ENCODE results near the gene CIDEA. TPM values are rescaled to one million over a fixed set of nuclear protein-coding genes. Genes with fewer than 3 reads are reported as not detected.
"Not testable (repeated sequence)": the region's sequence is repeated elsewhere in the genome, so short reads cannot be mapped to it uniquely, and the experiment has no call there.

CIDEA gene
- not detected for total RNA-seq
- 0.57 TPM for polyA plus RNA-seq (ENCODE audit: insufficient read depth, low read depth, low replicate concordance)
- long read RNA-seq, donor 1: 0 reads
- long read RNA-seq, donor 2: 0 reads

DNA sequence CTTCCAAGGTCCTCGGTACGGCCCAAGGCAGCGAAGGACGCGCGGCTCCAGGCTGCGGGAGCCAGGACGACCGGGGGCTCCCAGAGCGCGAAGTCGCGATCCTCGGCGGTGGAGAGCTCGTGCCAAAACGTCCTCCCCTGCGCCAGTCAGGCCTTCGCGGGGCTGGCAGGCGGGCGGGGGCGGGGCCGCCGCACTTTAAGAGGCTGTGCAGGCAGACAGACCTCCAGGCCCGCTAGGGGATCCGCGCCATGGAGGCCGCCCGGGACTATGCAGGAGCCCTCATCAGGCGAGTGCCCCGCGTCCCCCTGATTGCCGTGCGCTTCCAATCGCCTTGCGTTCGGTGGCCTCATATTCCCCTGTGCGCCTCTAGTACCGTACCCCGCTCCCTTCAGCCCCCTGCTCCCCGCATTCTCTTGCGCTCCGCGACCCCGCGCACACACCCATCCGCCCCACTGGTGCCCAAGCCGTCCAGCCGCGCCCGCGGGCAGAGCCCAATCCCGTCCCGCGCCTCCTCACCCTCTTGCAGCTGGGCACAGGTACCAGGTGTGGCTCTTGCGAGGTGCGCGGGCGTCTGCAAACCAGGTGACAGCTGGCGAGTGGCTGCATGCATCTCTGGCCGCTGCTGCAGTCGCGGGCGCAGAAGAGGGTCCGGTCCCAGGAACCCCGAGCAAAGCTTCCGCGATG is at the start of gene CIDEA:
Gene CIDEA, plus strand, starts transcription at position 226 of the 684 bp plus-strand sequence. Its CDS starts 23 bp downstream, at position 249.
- Histone ChIP-seq H3K4me3 (peak within 1 kb of the TSS in 1 of 2 donors; percentile 24), H3K9me3 (no peaks in the 10 kb centered on the region), H3K4me1 (peaks cover 14% of the 10 kb centered on the region), H3K27me3 (no peaks in the 10 kb centered on the region), H3K27ac (no peak within 1 kb of the TSS), H3K36me3 (ENCODE audit: low read depth, missing control alignments) (no peaks in the 10 kb centered on the region)
- 23 to 48% methylated on average over 17 to 60 of the region's 69 CpGs for WGBS, 2 donors
- no peak for DNase-seq
- TF ChIP-seq, protein P1, sequence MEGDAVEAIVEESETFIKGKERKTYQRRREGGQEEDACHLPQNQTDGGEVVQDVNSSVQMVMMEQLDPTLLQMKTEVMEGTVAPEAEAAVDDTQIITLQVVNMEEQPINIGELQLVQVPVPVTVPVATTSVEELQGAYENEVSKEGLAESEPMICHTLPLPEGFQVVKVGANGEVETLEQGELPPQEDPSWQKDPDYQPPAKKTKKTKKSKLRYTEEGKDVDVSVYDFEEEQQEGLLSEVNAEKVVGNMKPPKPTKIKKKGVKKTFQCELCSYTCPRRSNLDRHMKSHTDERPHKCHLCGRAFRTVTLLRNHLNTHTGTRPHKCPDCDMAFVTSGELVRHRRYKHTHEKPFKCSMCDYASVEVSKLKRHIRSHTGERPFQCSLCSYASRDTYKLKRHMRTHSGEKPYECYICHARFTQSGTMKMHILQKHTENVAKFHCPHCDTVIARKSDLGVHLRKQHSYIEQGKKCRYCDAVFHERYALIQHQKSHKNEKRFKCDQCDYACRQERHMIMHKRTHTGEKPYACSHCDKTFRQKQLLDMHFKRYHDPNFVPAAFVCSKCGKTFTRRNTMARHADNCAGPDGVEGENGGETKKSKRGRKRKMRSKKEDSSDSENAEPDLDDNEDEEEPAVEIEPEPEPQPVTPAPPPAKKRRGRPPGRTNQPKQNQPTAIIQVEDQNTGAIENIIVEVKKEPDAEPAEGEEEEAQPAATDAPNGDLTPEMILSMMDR (IDR thresholded peaks at IDR 0.05): no peak
- TF ChIP-seq POLR2A (IDR thresholded peaks at IDR 0.05): no peak
- intact Hi-C loops (cut with DNase I; ENCODE audit: low total_unique reads): no loop called here

GRCh38 chr18:12208296-12209153 is 45.6 kb upstream of the CIDEA start:
- DNase-seq; H3K4me3 ChIP-seq; H3K36me3 ChIP-seq (ENCODE audit: low read depth, missing control alignments); intact Hi-C loops (cut with DNase I; ENCODE audit: low total_unique reads); H3K27me3 ChIP-seq; H3K9me3 ChIP-seq; H3K27ac ChIP-seq; H3K4me1 ChIP-seq: not testable (repeated sequence)
- 80 to 86% methylated on average over 7 to 13 of the region's 18 CpGs for WGBS, 2 donors

- H3K4me1 ChIP-seq; DNase-seq; H3K27me3 ChIP-seq; H3K4me3 ChIP-seq; H3K27ac ChIP-seq; H3K9me3 ChIP-seq; intact Hi-C loops (cut with DNase I; ENCODE audit: low total_unique reads); H3K36me3 ChIP-seq (ENCODE audit: low read depth, missing control alignments): not testable (repeated sequence)
- WGBS, 2 donors: no CpG with 5 or more reads among the region's 1 CpG
Measured at GRCh38 chr18:12212308-12212707, 41.9 kb upstream of the CIDEA start.

DNA sequence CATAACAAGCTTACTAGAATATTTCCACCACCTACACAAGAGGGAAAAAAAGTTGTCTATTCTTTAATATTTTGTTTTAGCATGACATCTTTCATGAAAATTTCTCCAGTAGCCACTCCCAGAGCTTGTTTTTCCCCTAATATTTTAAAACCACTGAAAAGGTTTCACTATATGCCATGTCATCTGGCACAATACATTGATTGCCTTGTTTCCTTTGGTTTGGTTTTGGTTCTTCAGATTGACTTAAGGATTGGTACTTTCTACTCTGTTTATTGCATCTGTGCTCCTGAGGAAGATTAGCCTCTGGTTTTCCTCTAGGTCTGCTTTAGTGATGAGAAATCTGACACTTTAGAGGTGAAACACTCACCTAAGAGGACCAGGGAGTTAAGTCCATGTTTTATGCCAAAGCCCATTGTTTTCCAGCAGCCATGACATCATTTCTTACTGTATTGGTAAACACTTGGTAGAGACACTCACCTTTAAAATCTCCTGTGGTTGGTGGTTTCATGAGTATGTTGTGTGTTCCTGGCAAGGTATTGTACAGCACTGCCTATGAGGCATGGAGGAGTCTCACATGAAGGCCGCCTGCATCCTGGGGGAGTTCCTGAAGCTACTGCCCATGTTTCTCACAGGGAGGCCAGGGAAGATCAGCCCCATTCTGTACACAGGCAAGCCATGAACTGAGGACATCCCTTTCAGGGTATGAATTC is 39.7 kb upstream of the CIDEA start:
- H3K27ac ChIP-seq; intact Hi-C loops (cut with DNase I; ENCODE audit: low total_unique reads); H3K4me3 ChIP-seq; H3K27me3 ChIP-seq; H3K36me3 ChIP-seq (ENCODE audit: low read depth, missing control alignments); H3K9me3 ChIP-seq; H3K4me1 ChIP-seq; DNase-seq: not testable (repeated sequence)
- 66 to 86% methylated on average over 1 of the region's 1 CpG for WGBS, 2 donors

DNA sequence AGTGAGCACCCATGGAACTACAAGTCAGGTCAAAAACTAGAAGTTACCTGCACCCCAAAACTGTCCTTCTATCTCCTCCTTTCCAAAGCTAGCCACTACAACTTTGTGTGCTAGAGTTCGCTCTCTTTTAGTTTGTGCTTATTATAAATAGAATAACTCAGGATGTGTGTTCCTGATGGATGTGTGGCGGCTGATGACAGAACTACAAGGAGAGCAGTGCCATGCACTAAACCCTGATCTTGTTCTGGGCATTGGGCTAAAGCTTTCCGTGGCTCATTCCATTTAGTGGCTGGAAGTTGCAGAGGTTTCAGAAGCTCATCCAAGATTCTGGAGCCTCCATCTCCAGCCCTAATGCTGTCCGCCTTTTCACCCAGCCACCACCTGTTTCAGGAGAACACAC is 37.7 kb upstream of the CIDEA start:
- WGBS, 2 donors: 97% methylated on average over 2 of the region's 4 CpGs
- H3K36me3 ChIP-seq (ENCODE audit: low read depth, missing control alignments); DNase-seq; H3K9me3 ChIP-seq; H3K27ac ChIP-seq; H3K4me1 ChIP-seq; H3K27me3 ChIP-seq; H3K4me3 ChIP-seq; intact Hi-C loops (cut with DNase I; ENCODE audit: low total_unique reads): not testable (repeated sequence)

DNA sequence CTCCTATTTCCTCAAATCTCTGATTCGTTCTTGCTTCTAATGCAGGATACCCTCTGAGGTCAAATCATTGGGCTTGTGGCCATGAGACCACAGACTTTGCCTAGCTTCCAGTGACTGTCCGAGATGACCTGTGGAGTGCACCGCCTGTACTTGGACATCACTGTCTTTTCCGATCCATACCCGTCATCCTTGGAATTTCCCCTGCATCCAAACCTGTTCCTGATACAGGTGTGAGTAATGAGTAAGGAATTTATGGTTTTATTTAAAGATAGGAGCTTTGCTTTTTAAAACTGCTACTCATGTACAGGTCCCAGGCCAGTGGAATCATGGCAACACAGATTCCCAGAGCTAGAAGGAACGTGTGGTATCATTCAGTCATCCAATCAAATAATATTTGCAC is 35.6 kb upstream of the CIDEA start:
- 63 to 86% methylated on average over 4 to 5 of the region's 6 CpGs for WGBS, 2 donors
- intact Hi-C loops (cut with DNase I; ENCODE audit: low total_unique reads); DNase-seq: not testable (repeated sequence)

GRCh38 chr18:12222041-12222440 is 32.1 kb upstream of the CIDEA start:
- H3K27me3 ChIP-seq; intact Hi-C loops (cut with DNase I; ENCODE audit: low total_unique reads); DNase-seq; H3K36me3 ChIP-seq (ENCODE audit: low read depth, missing control alignments); H3K9me3 ChIP-seq; H3K27ac ChIP-seq; H3K4me3 ChIP-seq; H3K4me1 ChIP-seq: not testable (repeated sequence)
- 100% methylated on average over 1 of the region's 2 CpGs; no CpG with 5 or more reads in 1 of the 2 donors for WGBS, 2 donors

More for the DNA sequence above, 35.6 kb upstream of the CIDEA start:
- H3K27ac ChIP-seq; H3K27me3 ChIP-seq; H3K36me3 ChIP-seq (ENCODE audit: low read depth, missing control alignments); H3K4me3 ChIP-seq; H3K4me1 ChIP-seq; H3K9me3 ChIP-seq: not testable (repeated sequence)

GRCh38 chr18:12223326-12223725 is 30.8 kb upstream of the CIDEA start:
- H3K27me3 ChIP-seq; intact Hi-C loops (cut with DNase I; ENCODE audit: low total_unique reads); H3K9me3 ChIP-seq; DNase-seq; H3K27ac ChIP-seq; H3K4me1 ChIP-seq; H3K4me3 ChIP-seq; H3K36me3 ChIP-seq (ENCODE audit: low read depth, missing control alignments): not testable (repeated sequence)
- 78 to 91% methylated on average over 1 of the region's 1 CpG for whole genome bisulfite sequencing, 2 donors

DNA sequence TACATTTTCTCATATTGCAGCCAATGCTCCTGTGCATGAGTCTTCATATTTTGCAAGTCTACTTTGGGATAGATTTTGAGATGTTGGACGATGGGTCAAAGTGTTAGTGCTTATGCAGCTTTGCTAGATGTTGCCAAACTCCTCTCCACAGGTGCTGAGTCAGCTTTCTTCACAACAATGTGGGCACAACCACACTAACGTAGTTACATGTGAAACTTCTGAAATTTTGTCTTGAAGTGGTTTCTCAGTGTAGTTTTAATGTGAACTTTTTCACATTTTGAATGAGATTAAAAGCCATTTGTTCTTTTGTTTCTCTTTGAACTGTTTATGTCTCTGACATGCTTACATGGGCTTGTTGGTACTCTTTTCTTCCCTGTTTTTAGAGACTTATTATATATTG is 27.4 kb upstream of the CIDEA start:
- DNase-seq; H3K27ac ChIP-seq; H3K36me3 ChIP-seq (ENCODE audit: low read depth, missing control alignments); H3K4me3 ChIP-seq; H3K4me1 ChIP-seq; H3K9me3 ChIP-seq; H3K27me3 ChIP-seq; intact Hi-C loops (cut with DNase I; ENCODE audit: low total_unique reads): not testable (repeated sequence)
- WGBS, 2 donors: no CpG with 5 or more reads among the region's 2 CpGs

- DNase-seq; H3K36me3 ChIP-seq (ENCODE audit: low read depth, missing control alignments); H3K27me3 ChIP-seq; H3K4me3 ChIP-seq; H3K4me1 ChIP-seq; intact Hi-C loops (cut with DNase I; ENCODE audit: low total_unique reads); H3K9me3 ChIP-seq; H3K27ac ChIP-seq: not testable (repeated sequence)
- 33 to 58% methylated on average over 3 to 17 of the region's 27 CpGs for WGBS, 2 donors
Measured at GRCh38 chr18:12227399-12228186, 26.6 kb upstream of the CIDEA start.

Measured in testis (tissue), 5 donors.